ENCODE data around the gene INTS4. TPM values are rescaled to one million over a fixed set of nuclear protein-coding genes. Genes with fewer than 3 reads are reported as not detected.
"Not testable (repeated sequence)": the region's sequence is repeated elsewhere in the genome, so short reads cannot be mapped to it uniquely, and the experiment has no call there.

INTS4 gene
- total and polyA plus RNA-seq, 5 experiments from 2014 or later: 36.1 to 77.1 (median 42.7) TPM

GRCh38 chr11:78034623-78035022 is 40.2 kb upstream of the INTS4 start:
- ATAC-seq: no peak
- DNase-seq: no peak
- no peaks in the 10 kb centered on the region for H3K36me3 Mint-ChIP-seq
- H3K4me1 Mint-ChIP-seq: peaks cover under 1 to 2% (median 2%) of the 10 kb centered on the region in 4 donors
- POLR2A ChIA-PET: no interaction called here
- peak overlapping the region in 1 of 10 donors; percentile 1 for H3K27ac Mint-ChIP-seq
- no peak overlapping the region for H3K4me3 Mint-ChIP-seq
- H3K27me3 Mint-ChIP-seq: no peaks in the 10 kb centered on the region
- H3K9me3 Mint-ChIP-seq: no peaks in the 10 kb centered on the region

- H3K9me3 Mint-ChIP-seq: no peaks in the 10 kb centered on the region
- ATAC-seq (no peak), DNase-seq (no peak)
- H3K27me3 Mint-ChIP-seq: no peaks in the 10 kb centered on the region
- no peaks in the 10 kb centered on the region for H3K4me1 Mint-ChIP-seq
- POLR2A ChIA-PET: no interaction called here
- H3K36me3 Mint-ChIP-seq: no peaks in the 10 kb centered on the region
- H3K4me3 Mint-ChIP-seq: no peak overlapping the region
- no peak overlapping the region for H3K27ac Mint-ChIP-seq
Measured at GRCh38 chr11:78033040-78033439, 38.6 kb upstream of the INTS4 start.

- ATAC-seq: no peak
- H3K9me3 Mint-ChIP-seq: no peaks in the 10 kb centered on the region
- no peak overlapping the region for H3K4me3 Mint-ChIP-seq
- DNase-seq: no peak
- no peaks in the 10 kb centered on the region for H3K4me1 Mint-ChIP-seq
- H3K27me3 Mint-ChIP-seq: no peaks in the 10 kb centered on the region
- POLR2A ChIA-PET: no interaction called here
- no peak overlapping the region for H3K27ac Mint-ChIP-seq
- no peaks in the 10 kb centered on the region for H3K36me3 Mint-ChIP-seq
Measured at GRCh38 chr11:78032090-78032489, 37.6 kb upstream of the INTS4 start.

- DNase-seq: no peak
- no peaks in the 10 kb centered on the region for H3K36me3 Mint-ChIP-seq
- no peaks in the 10 kb centered on the region for H3K4me1 Mint-ChIP-seq
- H3K4me3 Mint-ChIP-seq: no peak overlapping the region
- no peaks in the 10 kb centered on the region for H3K9me3 Mint-ChIP-seq
- no peak overlapping the region for H3K27ac Mint-ChIP-seq
- no peak for ATAC-seq
- no peaks in the 10 kb centered on the region for H3K27me3 Mint-ChIP-seq
- POLR2A ChIA-PET: no interaction called here
Measured at GRCh38 chr11:78031629-78032028, 37.2 kb upstream of the INTS4 start.

GRCh38 chr11:78030429-78031325 is 36.2 kb upstream of the INTS4 start:
- Mint-ChIP-seq H3K27ac (peak overlapping the region in 1 of 10 donors; percentile 69), H3K27me3 (no peaks in the 10 kb centered on the region), H3K4me3 (no peak overlapping the region), H3K4me1 (no peaks in the 10 kb centered on the region), H3K36me3 (no peaks in the 10 kb centered on the region), H3K9me3 (no peaks in the 10 kb centered on the region)
- ATAC-seq: no peak
- POLR2A ChIA-PET: no interaction called here
- DNase-seq: no peak

GRCh38 chr11:78028423-78028822 is 34.0 kb upstream of the INTS4 start:
- H3K9me3 Mint-ChIP-seq, H3K36me3 Mint-ChIP-seq, ATAC-seq, H3K27ac Mint-ChIP-seq, POLR2A ChIA-PET, H3K27me3 Mint-ChIP-seq, H3K4me3 Mint-ChIP-seq, H3K4me1 Mint-ChIP-seq, DNase-seq: not testable (repeated sequence)

GRCh38 chr11:78027759-78028158 is 33.3 kb upstream of the INTS4 start:
- no peak for ATAC-seq
- Mint-ChIP-seq H3K27me3 (peaks cover 5 to 14% (median 6%) of the 10 kb centered on the region in 5 donors), H3K9me3 (no peaks in the 10 kb centered on the region), H3K4me3 (no peak overlapping the region), H3K27ac (peak overlapping the region in 1 of 10 donors; percentile 19), H3K36me3 (no peaks in the 10 kb centered on the region), H3K4me1 (peaks cover under 1 to 3% (median 1%) of the 10 kb centered on the region in 4 donors)
- POLR2A ChIA-PET: no interaction called here
- DNase-seq: no peak

- H3K9me3 Mint-ChIP-seq: no peaks in the 10 kb centered on the region
- no peak for ATAC-seq
- peaks cover 12 to 28% (median 17%) of the 10 kb centered on the region in 5 donors for H3K27me3 Mint-ChIP-seq
- POLR2A ChIA-PET: interaction anchor here (0.7 kb wide), 1 partner anchor 16 kb away, joined by 4 read pairs; no protein-coding TSS in a partner anchor
- H3K27ac Mint-ChIP-seq: no peak overlapping the region
- H3K36me3 Mint-ChIP-seq: no peaks in the 10 kb centered on the region
- H3K4me3 Mint-ChIP-seq: no peak overlapping the region
- no peak for DNase-seq
- H3K4me1 Mint-ChIP-seq: peaks cover 2 to 7% (median 3%) of the 10 kb centered on the region in 4 donors
Measured at GRCh38 chr11:78025378-78025777, 30.9 kb upstream of the INTS4 start.

GRCh38 chr11:78023426-78023825 is 29.0 kb upstream of the INTS4 start:
- Mint-ChIP-seq H3K27ac (no peak overlapping the region), H3K9me3 (no peaks in the 10 kb centered on the region)
- ATAC-seq: no peak

GRCh38 chr11:78022397-78023396 is 28.2 kb upstream of the INTS4 start, which contains the start of gene KCTD14:
Gene KCTD14 (minus strand): TSS chr11:78023276. CDS start chr11:78023249, 27 bp downstream.
- peaks cover 12 to 28% (median 21%) of the 10 kb centered on the region in 5 donors for H3K27me3 Mint-ChIP-seq
- H3K36me3 Mint-ChIP-seq: no peaks in the 10 kb centered on the region
- ATAC-seq (no peak), DNase-seq (no peak)
- no peaks in the 10 kb centered on the region for H3K9me3 Mint-ChIP-seq
- H3K27ac Mint-ChIP-seq: peak within 1 kb of the TSS in 1 of 10 donors; percentile 50
- peak within 1 kb of the TSS in 2 of 10 donors; percentile 25 to 44 for H3K4me3 Mint-ChIP-seq
- H3K4me1 Mint-ChIP-seq: peaks cover 2 to 7% (median 3%) of the 10 kb centered on the region in 4 donors
- POLR2A ChIA-PET: no interaction called here

More at GRCh38 chr11:78023426-78023825, 29.0 kb upstream of the INTS4 start:
- H3K36me3 Mint-ChIP-seq: no peaks in the 10 kb centered on the region
- DNase-seq: no peak
- POLR2A ChIA-PET: no interaction called here
- peaks cover 2 to 7% (median 3%) of the 10 kb centered on the region in 4 donors for H3K4me1 Mint-ChIP-seq
- H3K4me3 Mint-ChIP-seq: no peak overlapping the region
- H3K27me3 Mint-ChIP-seq: peaks cover 12 to 28% (median 21%) of the 10 kb centered on the region in 5 donors

- DNase-seq (no peak), ATAC-seq (no peak)
- no peaks in the 10 kb centered on the region for H3K9me3 Mint-ChIP-seq
- POLR2A ChIA-PET: no interaction called here
- H3K27ac Mint-ChIP-seq: peak overlapping the region in 3 of 10 donors; percentile 8 to 72 (median 29)
- H3K36me3 Mint-ChIP-seq: no peaks in the 10 kb centered on the region
- no peak overlapping the region for H3K4me3 Mint-ChIP-seq
- H3K27me3 Mint-ChIP-seq: peaks cover 12 to 28% (median 21%) of the 10 kb centered on the region in 5 donors
- peaks cover 2 to 7% (median 3%) of the 10 kb centered on the region in 4 donors for H3K4me1 Mint-ChIP-seq
Measured at GRCh38 chr11:78021611-78022010, 27.1 kb upstream of the INTS4 start.

- Mint-ChIP-seq H3K27ac (no peak overlapping the region), H3K4me1 (peaks cover 2 to 7% (median 3%) of the 10 kb centered on the region in 4 donors), H3K36me3 (no peaks in the 10 kb centered on the region), H3K9me3 (no peaks in the 10 kb centered on the region), H3K4me3 (no peak overlapping the region), H3K27me3 (peaks cover 12 to 28% (median 21%) of the 10 kb centered on the region in 5 donors)
- ATAC-seq (no peak), DNase-seq (no peak)
- POLR2A ChIA-PET: no interaction called here
Measured at GRCh38 chr11:78020246-78020645, 25.8 kb upstream of the INTS4 start.

All from naive thymus-derived CD8-positive, alpha-beta T cell (primary cell).